ENCODE data around the gene SUPT3H. TPM values are rescaled to one million over a fixed set of nuclear protein-coding genes. Genes with fewer than 3 reads are reported as not detected.

Gene SUPT3H
- total and polyA plus RNA-seq, 2 of the 13 experiments (the other 11 are each of a cell fraction or from before 2014, with no cell fraction given), result 11.9 to 36.1 TPM

- TF ChIP-seq AHDC1 (CRISPR knock-in tag; IDR thresholded peaks at IDR 0.05; ENCODE audit: borderline replicate concordance) (peak; percentile 90; the same call in 1 of the 2 replicates), ZNF275 (CRISPR knock-in tag; IDR thresholded peaks at IDR 0.05; ENCODE audit: borderline replicate concordance) (no peak), SOX6 (IDR thresholded peaks at IDR 0.05) (no peak), SOX6 (CRISPR knock-in tag; IDR thresholded peaks at IDR 0.05) (peak; percentile 82), RXRB (CRISPR knock-in tag; IDR thresholded peaks at IDR 0.05; ENCODE audit: borderline replicate concordance) (peak; percentile 58), ZNF230 (CRISPR knock-in tag; IDR thresholded peaks at IDR 0.05) (no peak), SRF (IDR thresholded peaks at IDR 0.05; ENCODE audit: low read depth, low read length) (no peak), NCOA2 (CRISPR knock-in tag; IDR thresholded peaks at IDR 0.05) (peak; percentile 77), ZNF124 (CRISPR knock-in tag; IDR thresholded peaks at IDR 0.05) (0 out of 2 replicates have a peak, but pooled peaks have one; percentile 22)
Measured at GRCh38 chr6:44940367-44940766, 437.4 kb downstream of the SUPT3H start (continued).

All from HepG2 (cell line).